GM06990 (cell line): Measurements from ENCODE around the gene NUP153.

Experiments used
- DNase-seq: peaks from one replicate; pipeline ENCODE4 v3.0.0-alpha.2; 2011; ENCODE audit not compliant: insufficient read length; ENCODE audit errors: extremely low read depth
- H3K27me3 ChIP-seq: replicated peaks from 2 replicates; pipeline ENCODE4 v1.6.0; 2011; ENCODE audit warnings: low read length; ENCODE audit not compliant: control insufficient read depth, insufficient read depth
- H3K36me3 ChIP-seq: 2 replicates; pipeline ENCODE4 v1.5.1; 2011; ENCODE audit warnings: low read length; ENCODE audit not compliant: control insufficient read depth, insufficient read depth
- H3K4me3 ChIP-seq: replicated peaks from 2 replicates; pipeline ENCODE4 v1.5.1; 2011; ENCODE audit warnings: low read depth, mild to moderate bottlenecking, control low read depth, low read length
- CTCF ChIP-seq: IDR thresholded peaks from 2 replicates; pipeline ENCODE4 v1.5.1; 2011; ENCODE audit warnings: low read length, control low read depth, mild to moderate bottlenecking, inconsistent platforms; ENCODE audit not compliant: insufficient read depth, poor library complexity, severe bottlenecking

NUP153 gene

GRCh38 chr6:17677602-17678001, 29.1 kb downstream of the NUP153 start:
- Histone ChIP-seq H3K27me3 (no peaks in the 10 kb centered on the region), H3K36me3 (peaks cover 3% of the 10 kb centered on the region; the same call in 1 of the 2 replicates), H3K4me3 (no peak overlapping the region)
- DNase-seq: no peak
- no peak for TF ChIP-seq CTCF

DNA sequence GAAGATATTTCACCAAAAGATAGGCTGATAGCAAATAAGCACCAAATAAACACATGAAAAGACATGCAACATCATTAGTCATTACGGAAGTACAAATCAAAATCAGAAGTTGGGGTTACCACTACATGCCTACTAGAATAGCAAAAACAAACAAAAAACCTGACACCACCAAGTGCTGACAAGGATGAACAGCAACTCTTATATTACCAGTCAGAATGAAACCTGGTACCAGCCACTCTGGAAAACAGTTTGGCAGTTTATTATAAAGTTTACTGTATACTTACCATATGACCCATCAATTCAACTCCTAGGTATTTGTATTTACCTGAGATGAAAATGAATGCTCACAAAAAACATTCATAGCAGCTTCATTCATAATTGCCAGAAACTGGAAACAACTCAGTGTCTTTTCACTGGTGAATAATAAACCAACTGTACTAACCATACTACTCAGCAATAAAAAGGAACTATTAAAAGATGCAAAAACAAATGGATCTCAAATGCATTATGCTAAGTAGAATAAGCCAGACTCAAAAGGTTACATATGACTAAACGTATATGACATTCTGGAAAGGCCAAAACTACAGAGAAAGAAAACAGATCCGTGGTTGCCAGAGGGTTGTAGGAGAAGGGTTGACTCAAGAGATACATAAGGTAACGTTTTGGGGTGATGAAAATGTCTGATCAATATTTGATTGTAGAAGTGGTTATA, 33.0 kb downstream of the NUP153 start:
- no peak overlapping the region for H3K4me3 ChIP-seq
- DNase-seq: no peak
- peaks cover 3% of the 10 kb centered on the region for H3K36me3 ChIP-seq
- TF ChIP-seq CTCF: no peak
- H3K27me3 ChIP-seq: no peaks in the 10 kb centered on the region

- H3K27me3 ChIP-seq: no peaks in the 10 kb centered on the region
- DNase-seq: no peak
- no peak overlapping the region for H3K4me3 ChIP-seq
- peaks cover 6% of the 10 kb centered on the region for H3K36me3 ChIP-seq
- no peak for TF ChIP-seq CTCF
These were observed 34.5 kb downstream of the NUP153 start for GRCh38 chr6:17672064-17672718.

- DNase-seq: no peak
- Histone ChIP-seq H3K36me3 (peaks cover 6% of the 10 kb centered on the region), H3K4me3 (no peak overlapping the region), H3K27me3 (no peaks in the 10 kb centered on the region)
- TF ChIP-seq CTCF: no peak
These were observed 40.1 kb downstream of the NUP153 start for GRCh38 chr6:17666646-17667045.

DNA sequence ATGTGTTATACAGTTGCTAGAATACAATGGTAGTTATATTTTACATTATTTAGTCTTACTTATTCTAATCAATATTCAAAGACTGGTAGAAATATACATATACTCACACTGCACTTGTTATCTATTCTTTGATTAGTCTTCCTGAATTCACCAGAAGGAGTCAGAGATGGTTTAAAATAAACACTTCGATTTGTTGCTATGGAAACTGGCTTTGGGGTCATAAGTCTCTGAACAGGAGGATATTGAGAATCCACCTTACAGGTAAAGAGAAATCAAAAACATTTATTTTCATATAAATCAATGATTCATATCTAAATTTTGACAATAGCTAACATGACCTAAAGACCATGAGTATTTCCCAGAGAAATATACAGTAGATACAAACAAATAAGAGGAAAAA, 41.6 kb downstream of the NUP153 start:
- no peak for DNase-seq
- Histone ChIP-seq H3K36me3 (peaks cover 9% of the 10 kb centered on the region), H3K27me3 (no peaks in the 10 kb centered on the region), H3K4me3 (no peak overlapping the region)
- no peak for TF ChIP-seq CTCF

DNA sequence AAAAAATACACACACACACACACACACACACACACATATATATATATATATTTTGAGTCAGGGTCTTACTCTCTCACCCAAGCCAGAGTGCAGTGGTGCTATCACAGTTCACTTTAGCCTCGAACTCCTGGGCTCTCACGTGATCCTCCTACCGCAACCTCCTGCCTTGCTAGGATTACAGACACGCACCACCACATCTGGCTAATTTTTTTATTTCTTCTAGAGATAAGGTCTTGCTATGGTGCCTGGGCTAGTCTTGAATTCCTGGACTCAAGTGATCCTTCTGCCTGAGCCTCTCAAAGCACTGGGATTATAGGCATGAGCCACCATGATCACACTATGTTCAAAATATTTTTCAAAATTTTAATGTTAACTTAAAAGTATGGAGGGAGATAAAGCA, 43.5 kb downstream of the NUP153 start:
- H3K27me3 ChIP-seq: no peaks in the 10 kb centered on the region
- DNase-seq: no peak
- H3K4me3 ChIP-seq: no peak overlapping the region
- TF ChIP-seq CTCF: no peak
- H3K36me3 ChIP-seq: peaks cover 11% of the 10 kb centered on the region
